Measurements from ENCODE around the gene CDK2. TPM values are rescaled to one million over a fixed set of nuclear protein-coding genes. Genes with fewer than 3 reads are reported as not detected.

The CDK2 gene
- total and polyA plus RNA-seq, 9 of the 15 experiments (the other 6 are each of a cell fraction or from before 2014, with no cell fraction given) = 17.4 to 213 (median 109) TPM

- no peak for TF ChIP-seq ATF1 (CRISPR knock-in tag; IDR thresholded peaks at IDR 0.05)
- no peak for TF ChIP-seq ATF1 (tag; IDR thresholded peaks at IDR 0.05)
- TF ChIP-seq CTCFL (IDR thresholded peaks at IDR 0.05; ENCODE audit: borderline replicate concordance, insufficient read depth, low read depth, low read length, poor library complexity, severe bottlenecking) = no peak
- no peak for TF ChIP-seq NUFIP1 (IDR thresholded peaks at IDR 0.05; ENCODE audit: partially characterized antibody)
- TF ChIP-seq U2AF2 (optimal IDR thresholded peaks at IDR 0.05; ENCODE audit: low read depth, low read length) = no peak
- TF ChIP-seq, protein P1, sequence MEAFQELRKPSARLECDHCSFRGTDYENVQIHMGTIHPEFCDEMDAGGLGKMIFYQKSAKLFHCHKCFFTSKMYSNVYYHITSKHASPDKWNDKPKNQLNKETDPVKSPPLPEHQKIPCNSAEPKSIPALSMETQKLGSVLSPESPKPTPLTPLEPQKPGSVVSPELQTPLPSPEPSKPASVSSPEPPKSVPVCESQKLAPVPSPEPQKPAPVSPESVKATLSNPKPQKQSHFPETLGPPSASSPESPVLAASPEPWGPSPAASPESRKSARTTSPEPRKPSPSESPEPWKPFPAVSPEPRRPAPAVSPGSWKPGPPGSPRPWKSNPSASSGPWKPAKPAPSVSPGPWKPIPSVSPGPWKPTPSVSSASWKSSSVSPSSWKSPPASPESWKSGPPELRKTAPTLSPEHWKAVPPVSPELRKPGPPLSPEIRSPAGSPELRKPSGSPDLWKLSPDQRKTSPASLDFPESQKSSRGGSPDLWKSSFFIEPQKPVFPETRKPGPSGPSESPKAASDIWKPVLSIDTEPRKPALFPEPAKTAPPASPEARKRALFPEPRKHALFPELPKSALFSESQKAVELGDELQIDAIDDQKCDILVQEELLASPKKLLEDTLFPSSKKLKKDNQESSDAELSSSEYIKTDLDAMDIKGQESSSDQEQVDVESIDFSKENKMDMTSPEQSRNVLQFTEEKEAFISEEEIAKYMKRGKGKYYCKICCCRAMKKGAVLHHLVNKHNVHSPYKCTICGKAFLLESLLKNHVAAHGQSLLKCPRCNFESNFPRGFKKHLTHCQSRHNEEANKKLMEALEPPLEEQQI (IDR thresholded peaks at IDR 0.05) = no peak
- peak; percentile 5 for TF ChIP-seq DACH1 (IDR thresholded peaks at IDR 0.05; ENCODE audit: partially characterized antibody)
- TF ChIP-seq CBX2 (IDR thresholded peaks at IDR 0.05; ENCODE audit: insufficient read depth, low read length, poor library complexity, severe bottlenecking) = no peak
- TF ChIP-seq ZNF830 (CRISPR knock-in tag; IDR thresholded peaks at IDR 0.05) = no peak
- no peak for TF ChIP-seq ESRRB (CRISPR knock-in tag; IDR thresholded peaks at IDR 0.05; ENCODE audit: borderline replicate concordance)
- TF ChIP-seq SOX6 (IDR thresholded peaks at IDR 0.05) = peak; percentile 20; the same call in 1 of the 2 replicates
- no peak for TF ChIP-seq ZNF146 (CRISPR knock-in tag; IDR thresholded peaks at IDR 0.05; ENCODE audit: unreplicated experiment)
- peak; percentile 19 to 69; a peak in 1 of 4 replicates for TF ChIP-seq SIN3A (IDR thresholded peaks at IDR 0.05; ENCODE audit: borderline replicate concordance in 2 of 2, control insufficient read depth in 1 of 2, low read depth in 2 of 2, low read length in 2 of 2)
- TF ChIP-seq WHSC1 (IDR thresholded peaks at IDR 0.05; ENCODE audit: low read length) = no peak
- peak; percentile 10; the same call in 1 of the 2 replicates for TF ChIP-seq POLR2G (IDR thresholded peaks at IDR 0.05; ENCODE audit: low read depth, low read length)
- TF ChIP-seq ADNP (tag; IDR thresholded peaks at IDR 0.05) = no peak
- TF ChIP-seq ZNF639 (CRISPR knock-in tag; conservative IDR thresholded peaks at IDR 0.05 in 1 of 2, IDR thresholded peaks at IDR 0.05 in 1 of 2) = 0 out of 4 replicates have a peak, but pooled peaks of 1 of the 2 experiments have one; percentile 55
- TF ChIP-seq, protein P2, sequence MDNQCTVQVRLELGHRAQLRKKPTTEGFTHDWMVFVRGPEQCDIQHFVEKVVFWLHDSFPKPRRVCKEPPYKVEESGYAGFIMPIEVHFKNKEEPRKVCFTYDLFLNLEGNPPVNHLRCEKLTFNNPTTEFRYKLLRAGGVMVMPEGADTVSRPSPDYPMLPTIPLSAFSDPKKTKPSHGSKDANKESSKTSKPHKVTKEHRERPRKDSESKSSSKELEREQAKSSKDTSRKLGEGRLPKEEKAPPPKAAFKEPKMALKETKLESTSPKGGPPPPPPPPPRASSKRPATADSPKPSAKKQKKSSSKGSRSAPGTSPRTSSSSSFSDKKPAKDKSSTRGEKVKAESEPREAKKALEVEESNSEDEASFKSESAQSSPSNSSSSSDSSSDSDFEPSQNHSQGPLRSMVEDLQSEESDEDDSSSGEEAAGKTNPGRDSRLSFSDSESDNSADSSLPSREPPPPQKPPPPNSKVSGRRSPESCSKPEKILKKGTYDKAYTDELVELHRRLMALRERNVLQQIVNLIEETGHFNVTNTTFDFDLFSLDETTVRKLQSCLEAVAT (IDR thresholded peaks at IDR 0.05) = no peak
- TF ChIP-seq ZNF511 (CRISPR knock-in tag; IDR thresholded peaks at IDR 0.05) = no peak; the same call in 1 of the 2 replicates
These were observed 54.0 kb downstream of the CDK2 start, which contains the start of gene IKZF4 (continued) for GRCh38 chr12:56020423-56021184.
